Measurements from ENCODE around the gene FALEC. TPM values are rescaled to one million over a fixed set of nuclear protein-coding genes. Genes with fewer than 3 reads are reported as not detected.

Gene FALEC
- total and polyA plus RNA-seq, 9 of the 15 experiments (the other 6 are each of a cell fraction or from before 2014, with no cell fraction given): 0.15 to 1.8 (median 0.53) TPM; not detected in 5

DNA sequence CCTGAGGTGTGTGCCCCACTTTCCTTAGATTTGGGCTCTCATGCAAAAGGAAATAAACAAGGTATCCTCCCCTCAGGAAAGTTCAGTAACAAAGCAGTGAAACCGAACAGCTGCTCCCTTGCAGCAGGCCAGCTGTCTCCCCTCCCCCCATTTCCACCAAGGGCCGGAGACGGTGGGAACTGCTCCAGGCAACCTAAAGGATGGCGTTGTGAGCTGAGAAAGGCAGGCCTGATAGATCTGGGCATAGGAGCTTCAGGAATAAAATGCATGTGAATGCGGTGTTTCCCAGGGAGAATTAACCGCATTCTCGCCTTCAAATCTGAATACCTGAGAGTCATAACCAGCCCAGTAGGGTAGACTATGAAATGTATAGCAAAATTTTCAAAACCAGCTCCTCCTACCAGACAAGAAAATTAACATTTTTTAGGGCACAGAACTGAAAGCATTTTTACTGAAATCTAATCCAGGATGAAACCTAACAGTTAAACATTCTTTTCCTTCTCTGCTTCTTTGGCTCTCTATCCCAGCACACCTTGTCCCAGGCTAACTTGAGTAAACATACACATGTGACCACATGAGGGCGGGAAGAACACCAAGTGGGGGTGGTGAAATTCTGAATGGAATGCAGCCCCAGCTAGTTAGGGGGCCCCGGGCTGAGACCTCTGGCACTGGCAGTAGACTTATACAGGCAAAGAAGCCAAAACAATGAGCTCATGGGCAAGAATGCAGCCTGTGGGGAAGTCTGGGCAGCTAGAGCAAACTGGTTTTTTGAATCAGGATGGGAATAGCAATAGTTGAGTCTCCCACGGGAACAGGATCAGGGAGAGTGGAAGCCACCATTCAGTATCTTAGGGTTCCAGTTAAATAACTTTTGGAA lies 52.4 kb downstream of the FALEC start (continued):
- TF ChIP-seq, protein P1, sequence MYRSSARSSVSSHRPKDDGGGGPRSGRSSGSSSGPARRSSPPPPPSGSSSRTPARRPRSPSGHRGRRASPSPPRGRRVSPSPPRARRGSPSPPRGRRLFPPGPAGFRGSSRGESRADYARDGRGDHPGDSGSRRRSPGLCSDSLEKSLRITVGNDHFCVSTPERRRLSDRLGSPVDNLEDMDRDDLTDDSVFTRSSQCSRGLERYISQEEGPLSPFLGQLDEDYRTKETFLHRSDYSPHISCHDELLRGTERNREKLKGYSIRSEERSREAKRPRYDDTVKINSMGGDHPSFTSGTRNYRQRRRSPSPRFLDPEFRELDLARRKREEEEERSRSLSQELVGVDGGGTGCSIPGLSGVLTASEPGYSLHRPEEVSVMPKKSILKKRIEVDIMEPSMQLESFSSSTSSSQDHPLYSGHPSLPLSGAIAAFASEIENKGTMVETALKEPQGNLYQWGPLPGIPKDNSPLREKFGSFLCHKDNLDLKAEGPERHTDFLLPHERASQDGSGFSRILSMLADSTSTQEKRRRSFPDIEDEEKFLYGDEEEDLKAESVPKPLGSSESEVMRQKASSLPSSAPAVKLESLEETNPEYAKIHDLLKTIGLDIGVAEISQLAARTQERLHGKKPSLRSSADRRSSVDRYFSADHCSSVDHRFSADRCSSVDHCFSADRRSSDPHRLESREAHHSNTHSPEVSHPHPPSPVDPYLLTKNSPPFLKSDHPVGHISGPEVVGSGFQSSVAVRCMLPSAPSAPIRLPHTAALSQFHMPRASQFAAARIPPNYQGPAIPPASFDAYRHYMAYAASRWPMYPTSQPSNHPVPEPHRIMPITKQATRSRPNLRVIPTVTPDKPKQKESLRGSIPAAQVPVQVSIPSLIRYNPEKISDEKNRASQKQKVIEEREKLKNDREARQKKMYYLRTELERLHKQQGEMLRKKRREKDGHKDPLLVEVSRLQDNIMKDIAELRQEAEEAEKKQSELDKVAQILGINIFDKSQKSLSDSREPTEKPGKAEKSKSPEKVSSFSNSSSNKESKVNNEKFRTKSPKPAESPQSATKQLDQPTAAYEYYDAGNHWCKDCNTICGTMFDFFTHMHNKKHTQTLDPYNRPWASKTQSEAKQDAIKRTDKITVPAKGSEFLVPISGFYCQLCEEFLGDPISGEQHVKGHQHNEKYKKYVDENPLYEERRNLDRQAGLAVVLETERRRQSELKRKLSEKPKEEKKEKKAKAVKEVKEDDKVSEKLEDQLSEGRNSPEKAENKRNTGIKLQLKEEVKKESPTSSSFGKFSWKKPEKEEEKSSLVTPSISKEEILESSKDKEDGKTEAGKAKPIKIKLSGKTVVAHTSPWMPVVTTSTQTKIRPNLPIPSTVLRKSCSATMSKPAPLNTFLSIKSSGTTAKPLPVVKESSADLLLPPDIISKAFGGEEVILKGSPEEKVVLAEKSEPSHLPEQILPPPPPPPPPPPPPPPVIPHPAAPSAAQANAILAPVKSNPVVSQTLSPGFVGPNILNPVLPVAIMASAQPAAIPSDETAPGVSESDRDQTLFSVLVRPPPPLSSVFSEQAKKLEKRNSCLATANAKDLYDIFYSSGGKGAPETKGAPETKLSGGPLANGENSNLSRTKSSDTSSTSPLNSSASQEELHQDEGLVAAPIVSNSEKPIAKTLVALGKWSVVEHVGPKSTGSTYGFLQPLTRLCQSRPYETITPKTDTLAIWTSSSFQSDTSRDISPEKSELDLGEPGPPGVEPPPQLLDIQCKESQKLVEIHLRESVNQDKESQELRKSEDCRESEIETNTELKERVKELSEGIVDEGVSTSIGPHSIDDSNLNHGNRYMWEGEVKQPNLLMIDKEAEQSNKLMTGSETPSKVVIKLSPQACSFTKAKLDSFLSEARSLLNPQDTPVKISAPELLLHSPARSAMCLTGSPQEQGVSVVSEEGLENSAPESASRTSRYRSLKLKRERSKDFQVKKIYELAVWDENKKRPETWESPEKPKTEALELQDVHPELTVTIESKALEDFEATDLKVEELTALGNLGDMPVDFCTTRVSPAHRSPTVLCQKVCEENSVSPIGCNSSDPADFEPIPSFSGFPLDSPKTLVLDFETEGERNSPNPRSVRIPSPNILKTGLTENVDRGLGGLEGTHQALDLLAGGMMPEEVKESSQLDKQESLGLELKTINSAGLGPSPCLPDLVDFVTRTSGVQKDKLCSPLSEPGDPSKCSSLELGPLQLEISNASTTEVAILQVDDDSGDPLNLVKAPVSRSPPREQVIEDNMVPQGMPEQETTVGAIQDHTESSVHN (IDR thresholded peaks at IDR 0.05; ENCODE audit: borderline replicate concordance in 1 of 2, low read depth in 1 of 2): peak in 1 of 2 experiments; percentile 35; a peak in 1 of 4 replicates
- no peak for TF ChIP-seq MTA1 (IDR thresholded peaks at IDR 0.05; ENCODE audit: borderline replicate concordance)
- no peak for TF ChIP-seq NUFIP1 (IDR thresholded peaks at IDR 0.05; ENCODE audit: partially characterized antibody)
- TF ChIP-seq KLF1 (tag; IDR thresholded peaks at IDR 0.05): no peak
- no peak for TF ChIP-seq ZNF444 (CRISPR knock-in tag; IDR thresholded peaks at IDR 0.05)
- TF ChIP-seq, protein P2, sequence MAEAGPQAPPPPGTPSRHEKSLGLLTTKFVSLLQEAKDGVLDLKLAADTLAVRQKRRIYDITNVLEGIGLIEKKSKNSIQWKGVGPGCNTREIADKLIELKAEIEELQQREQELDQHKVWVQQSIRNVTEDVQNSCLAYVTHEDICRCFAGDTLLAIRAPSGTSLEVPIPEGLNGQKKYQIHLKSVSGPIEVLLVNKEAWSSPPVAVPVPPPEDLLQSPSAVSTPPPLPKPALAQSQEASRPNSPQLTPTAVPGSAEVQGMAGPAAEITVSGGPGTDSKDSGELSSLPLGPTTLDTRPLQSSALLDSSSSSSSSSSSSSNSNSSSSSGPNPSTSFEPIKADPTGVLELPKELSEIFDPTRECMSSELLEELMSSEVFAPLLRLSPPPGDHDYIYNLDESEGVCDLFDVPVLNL (CRISPR knock-in tag; IDR thresholded peaks at IDR 0.05; ENCODE audit: low read depth): no peak
- TF ChIP-seq ARID2 (IDR thresholded peaks at IDR 0.05): 0 out of 2 replicates have a peak, but pooled peaks have one; percentile 17
- no peak for TF ChIP-seq ZNF124 (CRISPR knock-in tag; IDR thresholded peaks at IDR 0.05)
- TF ChIP-seq, protein P3, sequence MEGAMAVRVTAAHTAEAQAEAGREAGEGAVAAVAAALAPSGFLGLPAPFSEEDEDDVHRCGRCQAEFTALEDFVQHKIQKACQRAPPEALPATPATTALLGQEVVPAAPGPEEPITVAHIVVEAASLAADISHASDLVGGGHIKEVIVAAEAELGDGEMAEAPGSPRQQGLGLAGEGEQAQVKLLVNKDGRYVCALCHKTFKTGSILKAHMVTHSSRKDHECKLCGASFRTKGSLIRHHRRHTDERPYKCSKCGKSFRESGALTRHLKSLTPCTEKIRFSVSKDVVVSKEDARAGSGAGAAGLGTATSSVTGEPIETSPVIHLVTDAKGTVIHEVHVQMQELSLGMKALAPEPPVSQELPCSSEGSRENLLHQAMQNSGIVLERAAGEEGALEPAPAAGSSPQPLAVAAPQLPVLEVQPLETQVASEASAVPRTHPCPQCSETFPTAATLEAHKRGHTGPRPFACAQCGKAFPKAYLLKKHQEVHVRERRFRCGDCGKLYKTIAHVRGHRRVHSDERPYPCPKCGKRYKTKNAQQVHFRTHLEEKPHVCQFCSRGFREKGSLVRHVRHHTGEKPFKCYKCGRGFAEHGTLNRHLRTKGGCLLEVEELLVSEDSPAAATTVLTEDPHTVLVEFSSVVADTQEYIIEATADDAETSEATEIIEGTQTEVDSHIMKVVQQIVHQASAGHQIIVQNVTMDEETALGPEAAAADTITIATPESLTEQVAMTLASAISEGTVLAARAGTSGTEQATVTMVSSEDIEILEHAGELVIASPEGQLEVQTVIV (CRISPR knock-in tag; IDR thresholded peaks at IDR 0.05; ENCODE audit: borderline replicate concordance): no peak
- TF ChIP-seq MCM3 (IDR thresholded peaks at IDR 0.05): no peak
- no peak for TF ChIP-seq ARNT (IDR thresholded peaks at IDR 0.05)

Measured in K562 (cell line).